ENCODE results near the gene ZBTB40. TPM values are rescaled to one million over a fixed set of nuclear protein-coding genes. Genes with fewer than 3 reads are reported as not detected.

The ZBTB40 gene
- total RNA-seq, 6 experiments from 2014 or later, result 6.2 to 7.6 (median 7.0) TPM

- WGBS (ENCODE audit: insufficient coverage, low coverage, low lambda C conversion rate, missing lambda C conversion rate), result 23% methylated on average over 4 of the region's 8 CpGs
- ATAC-seq, result peak in 2 of 4 donors; percentile 32 to 38
Observed at GRCh38 chr1:22575532-22576149, 124.0 kb downstream of the ZBTB40 start.

GRCh38 chr1:22576150-22576544 is 124.5 kb downstream of the ZBTB40 start:
- no peak overlapping the region for H3K4me3 ChIP-seq
- no peaks in the 10 kb centered on the region for H3K4me1 ChIP-seq
- intact Hi-C loops (cut with DNase I), result no loop called here
- no peaks in the 10 kb centered on the region for H3K27me3 ChIP-seq
- ATAC-seq (no peak), DNase-seq (no peak)
- H3K9me3 ChIP-seq, result no peaks in the 10 kb centered on the region
- H3K27ac ChIP-seq, result no peak overlapping the region
- no peaks in the 10 kb centered on the region for H3K36me3 ChIP-seq
- no peak for TF ChIP-seq POLR2A (IDR thresholded peaks at IDR 0.05)
- TF ChIP-seq CTCF (IDR thresholded peaks at IDR 0.05), result no peak
- WGBS (ENCODE audit: insufficient coverage, low coverage, low lambda C conversion rate, missing lambda C conversion rate), result no CpG with 5 or more reads among the region's 23 CpGs

More at GRCh38 chr1:22575532-22576149, 124.0 kb downstream of the ZBTB40 start:
- Histone ChIP-seq H3K27me3 (no peaks in the 10 kb centered on the region), H3K9me3 (no peaks in the 10 kb centered on the region), H3K27ac (no peak overlapping the region), H3K36me3 (no peaks in the 10 kb centered on the region), H3K4me1 (no peaks in the 10 kb centered on the region), H3K4me3 (no peak overlapping the region)
- TF ChIP-seq CTCF (IDR thresholded peaks at IDR 0.05) (no peak), POLR2A (IDR thresholded peaks at IDR 0.05) (no peak)
- no peak for DNase-seq
- intact Hi-C loops (cut with DNase I), result no loop called here

GRCh38 chr1:22576617-22577016 is 125.0 kb downstream of the ZBTB40 start:
- TF ChIP-seq CTCF (IDR thresholded peaks at IDR 0.05), result no peak
- no peak for TF ChIP-seq POLR2A (IDR thresholded peaks at IDR 0.05)
- no peak for DNase-seq
- intact Hi-C loops (cut with DNase I), result no loop called here
- Histone ChIP-seq H3K27me3 (no peaks in the 10 kb centered on the region), H3K36me3 (no peaks in the 10 kb centered on the region), H3K9me3 (no peaks in the 10 kb centered on the region), H3K27ac (no peak overlapping the region), H3K4me1 (no peaks in the 10 kb centered on the region), H3K4me3 (no peak overlapping the region)
- 82% methylated on average over 19 of the region's 24 CpGs for WGBS (ENCODE audit: insufficient coverage, low coverage, low lambda C conversion rate, missing lambda C conversion rate)
- ATAC-seq, result peak in 1 of 4 donors; percentile 11

- TF ChIP-seq POLR2A (IDR thresholded peaks at IDR 0.05) (no peak), CTCF (IDR thresholded peaks at IDR 0.05) (no peak)
- intact Hi-C loops (cut with DNase I), result no loop called here
- WGBS (ENCODE audit: insufficient coverage, low coverage, low lambda C conversion rate, missing lambda C conversion rate), result 89% methylated on average over 10 of the region's 12 CpGs
- H3K27ac ChIP-seq, result no peak overlapping the region
- no peak for DNase-seq
- ATAC-seq, result no peak
- no peaks in the 10 kb centered on the region for H3K27me3 ChIP-seq
- H3K4me1 ChIP-seq, result no peaks in the 10 kb centered on the region
- no peak overlapping the region for H3K4me3 ChIP-seq
- no peaks in the 10 kb centered on the region for H3K36me3 ChIP-seq
- H3K9me3 ChIP-seq, result no peaks in the 10 kb centered on the region
Observed at GRCh38 chr1:22578732-22579361, 127.2 kb downstream of the ZBTB40 start.
